ENCODE measurements around the gene GNB1L.

- TF ChIP-seq ZNF274 (IDR thresholded peaks at IDR 0.05; ENCODE audit: low read depth, low read length) (no peak), SUZ12 (IDR thresholded peaks at IDR 0.05; ENCODE audit: extremely low read depth, insufficient read depth, insufficient read length) (no peak)
These were observed 5.3 kb upstream of the GNB1L start for GRCh38 chr22:19859861-19860510.

Data from NT2/D1 (cell line).